GM20431 (cell line): ENCODE data around the gene LRRC59.

Experiments used
- in situ Hi-C: fragments of 300-500 bp; cut with MseI, MboI; formaldehyde crosslinking; loops from one replicate; pipeline ENCODE4 v1.15.0; 2020; ENCODE audit warnings: low sequenced_read_pairs; ENCODE audit not compliant: unreplicated experiment

LRRC59 gene

DNA sequence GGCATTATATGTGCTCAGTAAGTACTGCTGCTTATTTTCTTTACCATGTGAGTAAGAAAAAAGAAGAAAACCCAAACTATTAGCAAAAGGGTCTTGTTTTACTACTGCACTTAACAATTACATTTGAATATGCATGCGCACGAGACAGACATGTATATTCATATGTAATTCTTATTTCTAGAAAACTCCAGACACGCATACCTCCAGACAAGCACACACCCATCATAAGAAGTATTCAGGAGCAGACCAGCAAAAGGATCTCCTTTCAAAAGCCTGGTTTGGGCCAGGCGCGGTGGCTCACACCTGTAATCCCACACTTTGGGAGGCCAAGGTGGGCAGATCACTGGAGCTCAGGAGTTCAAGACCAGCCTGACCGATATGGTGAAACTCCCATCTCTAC lies 7.8 kb downstream of the LRRC59 start:
- in situ Hi-C loops = no loop called here

DNA sequence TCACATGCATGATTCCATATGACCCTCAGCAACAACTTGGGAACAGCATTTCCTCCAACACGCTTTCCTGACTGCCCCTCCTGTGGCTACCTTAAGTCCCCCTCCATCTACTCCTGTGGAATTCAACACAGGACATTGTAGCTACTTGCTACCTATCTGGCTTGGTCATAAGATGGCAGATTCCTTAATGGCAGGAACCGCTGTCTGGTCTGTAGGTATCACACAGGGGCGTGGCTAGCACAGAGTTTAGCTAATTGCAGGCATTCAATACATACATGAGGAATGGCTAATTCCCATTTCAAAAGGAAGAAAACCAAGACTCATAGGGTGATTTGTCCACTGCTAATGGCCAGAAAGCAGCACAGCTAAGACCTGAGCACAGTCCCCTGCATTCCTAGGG lies 8.6 kb downstream of the LRRC59 start:
- in situ Hi-C loops = no loop called here

DNA sequence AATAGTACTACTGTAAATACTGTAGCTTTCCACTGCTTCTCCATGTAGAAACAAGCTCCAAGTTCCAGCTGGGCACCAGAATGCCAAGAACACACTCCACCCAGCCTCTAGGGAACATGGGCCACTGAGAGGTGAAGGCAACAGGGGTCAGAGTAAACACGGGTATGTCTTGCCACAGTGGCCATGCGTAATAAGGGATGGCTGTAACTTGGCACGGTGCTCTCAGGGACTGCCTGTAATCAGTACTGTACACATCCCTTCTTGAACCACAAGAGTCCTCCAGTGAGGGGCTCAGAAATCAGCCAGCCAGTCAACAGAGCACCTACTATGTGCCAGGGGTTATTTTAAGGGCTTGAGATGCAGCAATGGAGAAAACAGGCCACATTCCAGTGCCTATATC lies 10.8 kb downstream of the LRRC59 start:
- in situ Hi-C loops = no loop called here

DNA sequence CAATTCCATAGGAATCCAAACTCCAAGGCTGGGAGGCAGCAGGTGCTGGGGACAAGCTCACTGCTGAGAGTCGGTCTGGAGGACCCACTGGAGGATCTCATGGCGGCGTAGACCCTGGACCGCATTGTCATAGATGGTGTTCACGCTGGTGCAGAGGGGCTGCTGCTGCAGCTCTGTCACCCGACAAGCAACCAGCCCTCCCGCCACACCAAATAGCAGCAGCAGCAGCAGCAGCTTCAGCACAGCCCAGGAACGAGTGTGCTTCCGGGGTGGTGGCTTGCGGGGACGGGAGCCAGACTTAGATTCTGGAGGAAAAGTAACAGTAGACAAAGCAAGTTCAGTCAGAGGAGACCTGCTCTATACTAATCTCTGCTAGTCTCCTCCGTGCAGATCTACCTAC lies 14.4 kb downstream of the LRRC59 start:
- in situ Hi-C loops = no loop called here

DNA sequence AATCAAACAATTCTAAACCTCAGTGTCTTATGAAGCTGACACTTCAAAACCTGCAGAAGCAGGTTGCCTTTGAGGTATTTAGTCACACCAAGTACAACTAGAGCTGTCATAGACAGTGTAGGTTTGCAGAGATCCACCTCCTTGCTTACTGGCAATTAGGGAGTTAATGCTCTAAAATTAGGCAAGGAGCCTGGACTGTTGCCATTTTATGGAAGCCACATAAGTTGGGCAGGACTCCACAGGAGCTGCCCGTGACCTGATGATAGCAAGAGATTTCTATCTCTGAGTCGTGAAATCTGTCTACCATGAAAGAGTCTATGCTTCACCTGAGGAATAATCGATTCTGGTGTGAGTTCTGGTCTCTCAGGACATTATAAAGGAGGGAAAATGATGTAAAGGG lies 15.4 kb downstream of the LRRC59 start:
- in situ Hi-C loops = no loop called here

DNA sequence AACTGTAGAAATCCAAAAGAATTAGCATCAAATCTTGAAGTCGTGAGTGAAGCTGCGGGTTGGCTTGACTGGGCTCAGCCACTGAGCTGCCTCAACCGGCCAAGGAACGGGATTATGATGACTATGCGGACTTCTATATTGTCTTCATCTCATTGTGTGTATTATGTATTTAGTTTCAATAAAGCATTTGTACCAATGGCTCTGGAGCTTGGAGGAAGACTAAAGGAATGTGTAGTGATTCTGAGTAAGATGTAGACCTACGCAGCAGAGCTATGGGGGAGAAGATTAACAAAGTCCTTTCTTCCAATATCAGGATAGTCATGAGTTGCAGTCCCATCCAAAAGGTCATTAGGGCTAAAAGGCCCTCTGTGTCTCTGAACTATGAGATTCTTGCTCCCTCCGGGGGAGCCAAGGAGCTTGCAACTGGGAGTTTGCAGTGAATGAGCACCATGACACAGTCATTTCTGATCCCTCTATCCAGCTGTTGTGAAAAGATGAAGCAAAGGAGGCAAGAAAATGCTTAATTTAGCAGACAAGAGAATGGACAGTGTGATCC lies 16.0 kb downstream of the LRRC59 start:
- in situ Hi-C loops = no loop called here

DNA sequence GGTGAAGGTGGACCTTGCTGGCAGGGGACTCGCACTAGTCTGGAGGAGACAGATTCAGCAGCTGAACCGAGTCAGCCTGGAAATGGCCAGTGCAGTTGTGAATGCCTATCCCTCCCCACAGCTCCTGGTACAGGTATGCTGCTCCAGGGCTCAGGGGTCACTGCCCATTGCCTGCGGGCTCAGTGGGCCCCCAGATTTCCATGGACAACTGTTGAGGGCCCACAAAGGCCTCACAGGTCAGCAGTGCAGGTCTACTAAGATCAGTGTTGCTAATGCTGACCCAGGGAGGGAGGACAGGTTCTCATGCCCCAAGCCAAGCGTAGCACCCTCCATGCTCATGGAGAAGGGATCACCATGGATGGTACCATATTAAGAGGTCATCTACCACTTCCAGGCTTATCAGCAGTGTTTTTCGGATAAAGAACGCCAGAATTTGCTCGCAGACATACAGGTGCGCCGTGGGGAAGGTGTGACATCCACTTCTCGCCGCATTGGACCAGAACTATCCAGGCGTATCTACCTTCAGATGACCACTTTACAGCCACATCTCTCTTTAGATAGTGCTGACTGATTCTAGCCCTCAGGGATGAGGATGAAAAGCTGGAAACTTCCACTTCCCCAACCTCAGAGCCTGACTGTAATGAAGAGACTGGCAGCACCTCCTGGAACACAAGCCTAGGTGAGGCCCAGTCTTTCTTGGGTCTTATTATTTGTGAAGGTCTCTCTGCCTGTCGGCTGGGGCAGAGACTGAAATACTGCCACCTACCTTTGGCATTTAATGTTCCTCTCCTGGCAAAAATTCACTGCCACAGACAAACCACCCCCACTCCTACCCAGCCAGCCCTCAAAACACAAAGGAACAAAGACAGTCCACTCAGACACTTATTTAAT lies 16.7 kb downstream of the LRRC59 start:
- in situ Hi-C loops = no loop called here

DNA sequence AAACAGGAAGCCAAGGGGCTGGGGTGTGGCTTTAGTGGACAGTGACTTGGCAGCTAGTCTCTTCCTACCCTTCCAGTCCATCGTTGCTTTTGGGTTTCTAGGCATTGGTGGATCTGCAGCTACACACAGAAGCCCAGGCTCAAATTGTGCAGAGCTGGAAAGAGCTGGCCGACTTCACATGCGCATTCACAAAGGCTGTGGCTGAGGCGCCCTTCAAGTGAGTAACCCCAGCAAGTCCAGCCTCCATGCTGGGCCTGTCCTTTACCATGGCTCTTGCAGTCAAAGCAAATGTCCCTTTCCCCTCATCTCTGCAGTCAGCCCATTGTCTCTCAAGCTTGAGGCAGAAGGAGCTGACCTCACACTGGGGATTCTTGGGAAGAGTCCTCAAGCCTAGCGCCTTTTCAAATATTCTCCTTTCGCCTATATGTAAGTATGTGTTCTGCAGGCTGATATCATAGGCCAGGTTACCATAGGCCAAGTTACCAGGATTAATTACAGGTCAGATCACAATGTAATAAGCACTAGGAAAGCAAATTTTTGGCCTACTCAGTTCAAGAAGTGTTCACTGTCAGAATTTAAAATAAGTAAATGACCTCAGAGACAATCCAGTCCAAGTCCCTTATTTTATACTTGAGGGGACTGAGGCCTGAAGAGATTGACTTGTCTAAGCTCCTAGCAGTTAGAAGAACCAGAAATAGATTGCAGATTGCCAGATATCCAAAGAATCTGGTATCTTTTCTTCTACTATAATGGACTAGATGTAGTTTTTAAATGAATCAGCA lies 17.8 kb downstream of the LRRC59 start:
- in situ Hi-C loops = no loop called here

DNA sequence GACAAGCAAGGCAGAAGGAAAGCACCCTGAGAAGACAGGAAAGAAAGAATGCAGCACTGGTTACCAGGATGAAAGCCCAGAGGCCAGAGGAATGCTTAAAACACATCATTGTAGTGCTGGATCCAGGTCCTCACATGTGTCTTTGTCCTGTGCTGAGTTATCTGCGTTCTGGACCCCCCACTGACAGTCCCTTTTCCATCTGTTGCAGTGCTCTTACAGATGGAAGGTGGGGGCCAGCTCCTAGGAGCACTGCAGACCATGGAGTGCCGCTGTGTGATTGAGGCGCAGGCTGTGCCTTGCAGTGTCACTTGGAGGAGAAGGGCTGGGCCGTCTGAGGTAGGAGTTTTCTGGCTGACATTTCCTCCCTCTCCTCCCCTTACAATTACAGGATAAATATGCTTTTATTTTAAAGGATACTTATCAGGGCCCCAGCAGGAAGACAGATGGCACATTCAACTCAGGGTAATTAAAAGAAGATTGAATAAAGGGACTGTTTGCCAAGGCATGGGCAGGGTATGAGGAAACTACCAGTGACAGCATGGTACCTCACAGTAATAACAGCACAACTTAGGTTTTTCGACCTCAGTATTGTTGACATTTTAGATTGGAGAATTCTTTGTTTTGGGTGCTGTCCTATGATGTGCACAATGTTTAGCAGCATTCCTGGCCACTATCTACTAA lies 21.3 kb downstream of the LRRC59 start:
- in situ Hi-C loops = no loop called here

DNA sequence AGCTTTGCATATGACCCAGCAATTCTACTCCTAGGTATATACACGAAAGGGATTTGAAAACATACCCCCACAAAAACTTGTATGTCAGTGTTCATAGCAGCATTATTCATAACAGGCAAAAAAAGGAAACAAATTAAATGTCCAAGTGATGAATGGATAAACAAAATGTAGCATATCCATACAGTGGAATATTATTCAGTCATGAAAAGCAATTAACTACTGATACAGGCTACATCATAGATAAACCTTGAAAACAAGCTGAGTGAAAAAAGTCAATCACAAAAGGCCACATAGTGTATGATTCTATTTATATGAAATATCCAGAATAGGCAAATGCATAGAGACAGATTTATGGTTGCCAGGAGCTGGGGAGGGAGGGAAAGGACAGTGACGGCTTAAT lies 23.6 kb downstream of the LRRC59 start:
- in situ Hi-C loops = no loop called here

DNA sequence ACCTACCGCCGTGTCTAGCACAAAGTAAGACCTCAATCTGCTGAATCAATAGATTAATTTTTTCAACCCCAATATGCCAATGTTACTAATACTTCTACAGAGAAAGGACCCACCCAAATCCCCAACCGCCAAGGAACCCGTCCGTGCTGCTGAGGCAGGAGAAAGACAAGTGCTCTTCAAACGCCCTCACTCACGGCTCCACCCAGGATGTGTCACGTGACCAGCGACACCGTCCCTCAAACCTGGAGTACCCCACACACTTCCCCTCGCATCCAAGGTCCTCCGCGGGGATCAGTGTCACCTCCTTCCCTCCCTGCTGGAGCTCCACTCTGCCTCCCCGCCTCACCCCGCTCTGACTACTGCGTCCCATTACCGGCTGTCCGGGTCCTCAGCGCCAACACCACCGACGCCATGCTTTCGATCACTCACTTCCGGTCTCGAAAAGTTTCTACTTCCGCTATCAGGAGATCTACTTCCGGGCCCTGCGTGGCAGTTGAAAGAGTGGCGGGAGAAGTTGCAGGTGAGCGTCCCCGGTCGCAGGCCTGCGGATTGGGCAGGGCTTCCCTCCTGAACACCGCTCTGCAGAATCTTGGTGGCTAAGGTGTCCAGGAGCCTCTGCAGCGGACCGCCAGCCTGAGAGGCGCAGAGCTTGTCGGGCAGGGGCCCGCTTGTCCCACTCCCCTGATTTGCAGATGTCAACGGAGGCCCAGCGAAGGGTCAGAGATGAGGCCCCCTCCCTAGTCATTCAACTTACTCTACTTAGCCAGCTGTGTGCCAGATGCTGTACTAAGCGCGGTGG lies 24.4 kb downstream of the LRRC59 start, which contains the start of the genes EME1 and MRPL27:
Gene EME1 (plus strand): TSS at position 472 of the 799 bp plus-strand sequence. CDS start 1,980 bp downstream, outside the sequence.
Gene MRPL27 (minus strand): TSS at position 427 of the 799 bp plus-strand sequence. CDS start 14 bp downstream, at position 413.
- in situ Hi-C loops = no loop called here

DNA sequence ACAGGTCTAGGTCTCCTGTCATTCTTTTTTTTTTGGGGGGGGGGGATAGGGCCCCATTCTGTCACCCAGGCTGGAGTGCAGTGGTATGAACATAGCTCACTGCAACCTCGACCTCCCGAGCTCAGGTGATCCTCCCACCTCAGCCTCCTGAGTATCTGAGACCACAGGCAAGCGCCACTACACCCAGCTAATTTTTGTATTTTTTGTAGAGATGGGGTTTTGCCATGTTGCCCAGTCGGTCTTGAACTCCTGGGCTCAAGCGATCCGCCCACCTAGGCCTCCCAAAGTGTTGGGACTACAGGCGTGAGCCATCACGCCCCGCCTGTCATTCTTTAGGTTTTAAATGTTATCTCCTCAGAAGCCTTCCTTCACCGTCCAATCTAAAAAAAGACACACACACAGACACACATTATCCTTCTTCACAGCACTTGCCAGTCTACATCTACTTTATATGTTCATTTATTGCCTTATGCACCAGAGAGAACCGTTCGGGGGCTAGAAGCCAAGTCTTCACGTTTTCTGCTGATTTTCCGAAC lies 25.0 kb downstream of the LRRC59 start:
- in situ Hi-C loops = no loop called here

DNA sequence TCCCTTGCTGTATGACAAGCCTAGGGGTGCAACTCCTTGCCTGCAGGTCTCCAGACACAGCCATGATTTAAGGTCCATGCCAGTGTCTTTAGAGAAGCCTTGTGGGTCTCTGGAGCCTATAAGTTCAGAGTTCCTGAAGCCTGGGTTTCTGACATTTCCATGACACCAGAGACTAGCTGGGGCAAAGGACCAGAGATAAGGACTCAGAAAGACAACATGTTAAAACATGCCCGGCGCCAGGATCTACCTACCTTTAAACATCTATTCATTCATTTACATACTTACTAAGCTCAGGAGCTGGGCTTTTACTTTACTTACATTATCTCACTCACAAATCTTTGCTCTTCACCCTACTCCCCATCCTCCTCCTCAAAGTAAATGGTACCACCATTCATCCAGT lies 25.8 kb downstream of the LRRC59 start:
- in situ Hi-C loops = no loop called here

DNA sequence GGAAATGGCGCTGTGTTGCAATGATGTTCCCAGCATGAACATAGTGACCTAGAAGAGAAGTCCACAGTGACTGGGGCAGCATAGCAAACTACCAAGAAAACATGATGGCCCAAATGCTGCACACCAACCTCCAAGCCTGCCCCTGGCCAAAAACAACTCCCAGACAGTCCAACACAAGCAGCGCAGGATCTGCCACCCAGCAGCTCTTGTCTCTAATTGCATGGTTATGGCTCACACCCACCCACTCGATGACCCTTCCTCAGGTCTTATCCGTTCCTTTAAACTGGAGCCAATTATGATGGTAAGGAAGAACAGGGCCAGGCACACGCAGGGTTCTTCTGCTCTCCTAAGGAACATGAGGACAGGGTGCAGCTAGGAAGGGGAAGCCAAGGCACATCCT lies 27.3 kb downstream of the LRRC59 start:
- in situ Hi-C loops = no loop called here

DNA sequence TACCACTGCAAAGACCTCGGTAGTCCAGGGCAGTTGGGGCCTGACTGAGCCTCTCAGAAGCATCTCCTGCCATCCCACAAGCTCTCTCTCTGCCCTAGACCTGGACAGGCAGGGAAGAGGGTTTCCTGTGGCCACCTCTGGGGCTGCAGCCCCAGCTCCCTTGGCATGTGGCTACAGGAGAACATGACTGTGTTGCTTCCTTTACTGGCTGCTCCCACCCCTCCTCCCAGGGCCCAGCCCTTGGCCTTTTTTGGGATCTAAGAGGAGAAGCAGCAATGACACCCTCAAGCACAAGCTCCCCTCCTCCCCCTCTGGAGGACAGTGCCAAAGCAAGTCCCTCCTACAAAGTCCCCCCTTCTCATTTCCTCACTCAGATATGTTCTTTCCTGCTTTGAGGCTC lies 29.9 kb downstream of the LRRC59 start:
- in situ Hi-C loops = no loop called here

DNA sequence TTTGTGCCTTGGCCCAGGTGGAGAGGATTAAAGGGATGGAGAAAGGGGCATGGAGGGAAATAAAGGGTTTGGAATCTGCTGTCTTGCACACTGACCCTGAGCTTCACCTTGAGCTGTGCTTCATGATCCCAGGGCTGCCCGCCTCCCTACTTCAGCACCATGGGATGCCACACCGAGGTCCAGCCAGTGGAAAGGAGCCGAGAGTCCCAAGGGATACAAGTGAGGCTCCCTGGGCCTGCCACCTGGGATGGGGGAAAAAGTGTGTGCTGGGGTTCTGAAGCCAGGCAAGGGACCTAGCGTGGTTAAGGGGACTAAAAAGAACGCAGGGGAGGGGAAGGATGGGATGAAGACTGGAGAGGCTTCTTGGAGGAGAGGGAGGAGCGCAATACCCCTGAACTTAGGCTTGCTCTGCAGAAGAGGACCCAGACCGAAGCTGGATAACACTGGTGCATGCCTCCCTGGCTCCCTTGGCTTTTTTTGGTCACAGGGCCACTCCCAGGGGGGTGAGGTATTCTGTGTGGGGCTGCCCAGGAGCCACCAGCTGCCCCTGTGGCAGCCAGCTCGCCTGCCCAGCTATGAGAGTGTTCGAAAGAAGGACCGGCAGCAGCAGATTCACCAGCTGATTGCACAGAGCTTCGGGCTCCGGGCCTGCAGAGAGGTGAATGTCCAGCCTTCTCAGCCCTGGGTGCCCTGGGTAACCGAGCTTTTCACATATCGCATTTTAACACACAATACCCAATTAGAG lies 31.5 kb downstream of the LRRC59 start:
- in situ Hi-C loops = no loop called here

DNA sequence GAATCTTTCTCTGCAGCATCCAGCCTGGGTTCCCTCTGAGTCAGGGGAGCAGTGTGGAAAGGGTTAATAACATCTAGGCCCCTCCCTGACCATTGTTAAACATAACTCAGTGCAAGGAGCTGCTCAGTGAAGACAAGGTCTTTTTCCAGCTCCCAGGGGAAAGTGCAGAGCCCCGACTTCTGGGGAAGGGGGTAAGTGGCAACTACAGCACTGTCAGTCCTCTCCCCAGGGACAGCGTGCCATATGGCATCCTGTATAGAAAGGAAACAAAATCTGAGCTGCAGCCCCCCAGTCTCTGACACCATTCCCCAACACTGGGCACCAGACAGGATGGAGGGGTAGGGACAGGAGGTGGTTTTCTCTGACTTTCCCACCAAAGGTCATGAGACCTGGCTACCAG lies 32.2 kb downstream of the LRRC59 start:
- in situ Hi-C loops = no loop called here

DNA sequence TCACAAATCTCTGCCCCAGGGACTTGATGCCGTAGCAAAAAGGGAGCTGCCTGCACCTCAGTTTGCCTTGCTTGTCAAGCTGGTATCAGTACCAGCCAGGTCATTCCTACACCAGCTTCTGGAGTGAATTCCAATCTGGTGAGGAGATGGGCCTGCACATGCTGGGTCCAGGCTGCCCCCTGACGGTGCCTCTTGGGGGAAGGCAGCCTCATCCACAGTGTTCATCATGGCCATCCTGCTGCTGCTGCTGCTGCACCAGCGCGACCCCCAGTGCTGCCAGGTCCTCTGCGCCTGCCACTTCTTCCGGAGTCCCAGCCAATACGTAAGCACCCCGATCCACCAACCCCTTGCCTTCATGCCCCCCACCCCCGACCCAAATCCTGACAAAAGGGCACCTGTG lies 32.6 kb downstream of the LRRC59 start:
- in situ Hi-C loops = no loop called here

DNA sequence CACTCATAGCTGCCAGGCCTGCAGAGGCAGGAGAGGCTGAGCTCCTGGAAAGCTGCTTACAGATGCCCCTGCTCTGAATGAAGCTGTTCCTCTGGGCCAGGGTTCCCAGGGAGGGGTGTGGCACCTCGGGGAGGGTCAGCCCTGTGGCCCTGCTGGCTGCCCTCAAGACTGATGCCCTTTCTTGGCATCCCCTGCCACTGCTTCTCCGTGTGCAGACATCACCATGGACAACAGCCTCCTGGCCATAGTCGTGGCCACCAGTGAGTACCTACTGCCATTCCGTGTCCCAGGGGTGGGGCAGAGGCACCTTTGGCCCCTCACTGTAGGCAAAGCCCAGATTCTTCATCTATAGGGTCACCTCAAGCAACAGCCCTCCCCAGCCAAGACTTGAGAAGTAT lies 33.3 kb downstream of the LRRC59 start:
- in situ Hi-C loops = no loop called here
